NK-92 treated with Interleukin-12 subunit alpha and Interleukin-12 subunit beta, amount 100 ng/mL, for 24 hours (cell line): Measurements from ENCODE around the gene DNAH5.

Experiments
- DNase-seq: peaks from one replicate; lab custom pipeline; 2025; lab: John Stamatoyannopoulos, UW

Gene DNAH5

DNA sequence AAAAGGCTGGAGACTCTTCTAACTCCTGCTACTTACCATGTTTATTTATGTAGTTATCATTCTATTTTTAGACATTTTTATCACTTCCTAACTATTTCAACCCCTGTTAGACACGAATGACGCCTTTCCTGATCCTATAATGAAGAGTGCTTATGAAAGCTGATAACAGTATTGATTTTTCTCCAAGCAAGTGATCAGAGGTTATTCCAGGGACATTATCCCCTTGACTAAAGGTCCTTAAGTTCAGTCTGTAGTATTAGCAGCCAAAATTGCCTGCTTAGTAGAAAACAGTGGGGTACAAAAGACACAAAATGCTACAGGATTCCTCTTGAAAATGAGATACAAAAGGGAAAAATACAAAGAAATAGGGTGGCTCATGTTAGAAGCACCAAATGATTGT lies 235.6 kb downstream of the DNAH5 start:
- no peak for DNase-seq

DNA sequence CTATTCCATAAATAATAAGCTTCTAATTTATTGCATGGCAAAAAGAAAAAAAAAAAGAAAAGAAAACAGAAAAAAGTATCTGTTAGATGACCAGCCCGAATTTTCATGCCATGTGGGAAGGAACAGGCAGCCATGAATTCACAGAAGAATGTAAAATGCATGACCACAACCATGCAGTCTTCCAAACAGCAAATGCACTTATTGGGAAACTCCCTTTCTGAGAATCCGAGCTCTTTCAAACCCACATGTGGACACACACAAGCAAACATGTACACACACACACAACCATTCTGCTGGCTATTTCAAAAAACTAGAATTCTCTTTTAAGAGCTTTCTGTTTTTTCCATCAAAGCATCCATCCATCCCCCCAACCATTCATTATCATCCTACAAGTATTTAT lies 236.1 kb downstream of the DNAH5 start:
- no peak for DNase-seq

DNA sequence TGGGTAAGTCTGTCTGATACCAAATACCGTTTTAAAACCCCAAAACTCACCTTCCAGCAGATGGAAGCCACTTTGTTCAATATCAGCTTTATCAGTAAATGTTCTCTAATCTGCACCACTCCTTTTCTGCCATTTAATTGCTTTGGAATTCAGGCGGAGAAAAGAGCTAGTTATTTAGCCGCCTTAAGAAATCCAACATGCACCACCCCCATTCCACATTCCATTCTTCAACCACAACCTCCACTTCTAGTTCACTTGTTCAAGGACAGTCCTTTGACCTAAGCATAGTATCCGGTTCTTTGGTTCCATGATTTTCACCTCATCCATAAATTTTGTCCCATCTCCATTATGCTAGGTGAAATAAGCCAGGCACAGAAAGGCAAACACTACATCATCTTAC lies 240.1 kb downstream of the DNAH5 start:
- no peak for DNase-seq

DNA sequence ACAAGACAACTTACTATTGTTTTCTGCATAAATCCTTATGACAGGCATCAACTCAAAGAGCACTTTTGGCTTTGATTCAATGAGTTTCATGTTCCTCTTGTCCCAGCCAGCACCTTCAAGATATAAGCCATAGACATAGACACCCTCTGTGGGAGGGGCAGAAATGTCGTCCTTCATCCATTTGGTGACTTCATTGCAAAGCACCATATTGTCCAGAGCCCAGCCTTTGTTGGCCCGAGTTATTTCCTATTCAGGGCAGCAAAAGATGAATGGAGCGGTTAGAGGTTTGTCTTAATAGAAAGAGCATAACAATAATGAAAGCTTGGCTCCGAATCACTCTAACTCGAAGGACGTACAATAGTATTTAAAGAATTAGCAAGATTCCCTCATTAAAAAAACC lies 243.9 kb downstream of the DNAH5 start:
- DNase-seq: no peak

GRCh38 chr5:13698885-13699284 lies 245.6 kb downstream of the DNAH5 start:
- DNase-seq: no peak

- no peak for DNase-seq
Observed at GRCh38 chr5:13695076-13695712, 249.3 kb downstream of the DNAH5 start.

- DNase-seq: no peak
Observed at GRCh38 chr5:13692172-13692571, 252.3 kb downstream of the DNAH5 start.

GRCh38 chr5:13676531-13676930 lies 268.0 kb downstream of the DNAH5 start:
- DNase-seq: no peak

- no peak for DNase-seq
Observed at GRCh38 chr5:13674391-13674790, 270.1 kb downstream of the DNAH5 start.

DNA sequence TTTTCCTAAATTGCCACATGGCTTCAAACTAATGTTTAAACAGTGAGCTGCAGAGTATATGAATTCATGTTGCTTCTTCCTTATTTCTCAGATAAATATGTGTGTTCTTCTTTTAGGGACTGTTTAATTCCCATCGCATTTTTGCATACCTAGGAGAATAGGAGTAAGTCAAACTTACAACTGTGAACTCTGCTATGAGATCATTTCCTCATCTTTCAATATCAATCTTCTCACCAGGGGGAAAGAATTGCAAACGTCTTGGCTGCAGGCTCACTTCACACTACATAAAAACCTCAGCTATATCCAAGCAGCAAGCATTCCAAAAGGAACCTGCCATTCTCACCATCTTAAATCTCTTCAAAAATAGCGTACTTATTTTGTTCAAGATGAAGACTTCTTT lies 271.0 kb downstream of the DNAH5 start:
- DNase-seq: no peak

GRCh38 chr5:13664377-13664776 lies 280.1 kb downstream of the DNAH5 start:
- DNase-seq: no peak

DNA sequence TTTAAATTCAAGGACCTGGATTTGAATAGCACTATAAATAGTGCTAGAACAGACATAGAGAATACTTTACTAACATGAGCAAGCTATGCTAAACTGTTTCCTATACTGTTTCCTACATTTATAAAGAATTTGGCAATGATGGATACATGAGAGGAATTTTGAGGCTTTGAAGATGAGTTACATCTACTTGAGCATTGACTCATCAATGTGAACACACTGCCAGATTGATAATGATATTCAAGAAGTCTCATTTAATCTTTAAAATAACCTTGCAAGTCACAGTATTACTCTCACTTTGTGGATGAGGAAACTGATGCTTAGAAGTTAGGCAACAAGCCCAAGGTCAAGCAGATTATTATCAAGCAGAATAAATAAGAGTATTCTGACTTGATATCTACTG lies 281.9 kb downstream of the DNAH5 start:
- DNase-seq: no peak

DNA sequence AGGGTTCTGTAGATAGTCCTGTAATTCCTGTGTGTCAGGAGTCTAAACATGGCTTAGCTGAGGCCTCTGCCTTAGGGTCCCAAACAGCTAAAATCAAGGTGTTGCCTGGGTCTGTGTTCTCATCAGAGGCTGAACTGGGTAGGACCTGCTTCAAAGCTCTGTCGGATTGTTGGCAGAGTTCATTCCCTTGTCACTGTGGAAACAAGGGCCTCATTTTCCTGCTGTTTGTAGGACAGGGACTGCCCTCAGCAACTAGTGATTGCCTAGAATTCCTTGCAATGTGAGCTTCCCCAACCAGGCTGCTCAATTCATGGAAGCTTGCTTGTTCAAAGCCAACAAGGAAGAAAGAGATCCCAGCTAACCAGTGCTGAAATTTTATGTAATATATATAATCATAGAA lies 283.2 kb downstream of the DNAH5 start:
- DNase-seq: no peak

- no peak for DNase-seq
Observed at GRCh38 chr5:13660072-13660471, 284.4 kb downstream of the DNAH5 start.

DNA sequence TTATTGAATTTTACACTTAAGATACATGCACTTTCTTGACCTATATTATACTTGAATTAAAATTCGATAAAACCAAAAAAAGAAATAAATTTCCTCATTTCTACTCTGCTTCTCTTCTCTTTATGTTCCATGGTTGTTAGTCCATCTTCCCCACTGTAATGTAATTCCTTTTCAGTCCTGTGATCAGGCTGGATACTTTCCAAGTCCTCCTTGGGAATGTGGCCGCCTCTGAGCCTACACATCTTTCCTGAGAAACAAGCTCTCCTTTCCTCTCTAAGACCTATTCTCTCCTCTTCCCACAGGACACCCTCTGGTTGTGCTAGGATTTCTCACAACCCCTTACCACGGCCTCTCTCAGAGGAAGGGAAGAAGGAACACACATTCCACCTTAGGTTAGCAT lies 285.1 kb downstream of the DNAH5 start:
- DNase-seq: no peak

DNA sequence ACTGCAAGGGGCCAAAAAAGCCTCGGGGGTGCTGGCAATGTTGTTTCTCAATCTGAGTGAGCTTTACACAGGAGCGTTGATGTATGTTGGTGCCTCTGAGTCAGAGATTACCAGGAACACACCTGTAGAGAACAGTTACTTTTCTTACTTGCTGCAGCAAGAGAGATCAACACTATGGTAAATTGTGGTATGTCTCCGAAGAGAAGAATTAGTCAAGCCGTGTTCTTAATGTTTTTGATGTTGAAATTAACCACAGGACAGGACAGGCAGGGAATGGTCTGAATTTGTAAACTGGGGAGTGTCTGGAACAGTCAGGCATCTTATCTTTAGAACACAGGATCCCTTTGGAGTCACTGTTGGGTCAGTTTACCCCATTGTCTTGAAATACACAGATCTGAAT lies 285.7 kb downstream of the DNAH5 start:
- no peak for DNase-seq

DNA sequence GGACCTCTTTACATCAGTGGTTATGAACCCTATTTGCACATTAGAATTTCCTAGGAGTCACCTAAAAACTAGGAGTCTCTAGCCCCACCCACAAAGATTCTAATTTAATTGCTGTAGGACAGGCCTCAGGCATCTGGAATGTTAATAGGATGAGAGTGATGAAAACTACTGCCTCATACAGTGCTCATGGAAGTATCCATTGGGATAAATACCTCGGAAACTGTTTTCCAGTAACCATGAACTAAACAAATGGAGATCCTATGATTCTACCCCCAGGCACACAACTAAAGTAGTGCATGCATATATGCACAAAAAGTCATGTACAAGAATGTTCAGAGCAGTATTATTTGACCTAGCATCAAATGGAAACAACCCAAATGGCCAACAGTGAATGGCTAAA lies 286.3 kb downstream of the DNAH5 start:
- DNase-seq: no peak

GRCh38 chr5:13653709-13654108 lies 290.8 kb downstream of the DNAH5 start:
- no peak for DNase-seq

- no peak for DNase-seq
Observed at GRCh38 chr5:13649656-13650055, 294.8 kb downstream of the DNAH5 start.

GRCh38 chr5:13648822-13649221 lies 295.7 kb downstream of the DNAH5 start:
- DNase-seq: no peak

DNA sequence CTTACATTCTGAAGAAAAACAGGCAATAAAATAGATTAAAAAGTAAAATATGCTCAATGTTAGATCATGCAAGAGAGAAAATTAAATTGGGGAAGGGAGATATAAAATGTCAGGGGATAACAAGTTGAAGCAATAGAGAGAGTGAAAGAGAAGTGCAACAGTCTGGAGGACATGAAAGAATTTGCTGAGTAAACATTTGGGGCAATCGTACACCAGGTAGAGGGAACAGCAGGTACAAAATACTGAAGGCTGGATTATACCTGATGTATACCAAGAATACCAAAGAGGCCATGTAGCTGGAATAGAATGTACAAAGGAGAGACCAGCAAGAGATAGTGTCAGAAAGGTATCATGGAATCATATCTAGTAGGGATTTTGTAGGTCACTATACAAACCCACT lies 300.8 kb downstream of the DNAH5 start:
- no peak for DNase-seq

DNA sequence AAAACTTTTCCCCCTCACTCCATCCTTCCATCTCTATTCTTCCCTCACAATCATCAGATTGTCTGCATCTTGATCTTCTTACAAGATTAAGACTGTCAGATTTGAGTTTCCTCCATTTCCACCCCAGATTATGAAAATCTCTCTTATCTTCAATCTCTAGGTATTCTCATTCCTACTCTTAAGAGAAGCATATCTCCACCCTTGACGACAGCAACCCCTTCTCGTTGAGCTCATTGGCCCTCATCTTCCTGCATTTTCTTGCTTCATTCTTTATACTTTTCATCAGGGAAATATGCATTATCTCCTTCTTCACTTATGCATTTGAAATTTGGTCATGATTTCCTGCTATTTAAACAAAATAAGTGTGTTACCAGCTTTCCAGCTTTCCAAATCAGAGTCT lies 301.3 kb downstream of the DNAH5 start:
- DNase-seq: no peak
